ENCODE data around the gene EVPL. TPM values are rescaled to one million over a fixed set of nuclear protein-coding genes. Genes with fewer than 3 reads are reported as not detected.

Gene EVPL
- total RNA-seq, 2 donors from 2014 or later: 0.30 to 0.71 TPM

GRCh38 chr17:76007131-76007849 is 19.8 kb downstream of the EVPL start:
- Histone ChIP-seq H3K9me3 (no peaks in the 10 kb centered on the region), H3K27me3 (no peaks in the 10 kb centered on the region), H3K4me1 (no peaks in the 10 kb centered on the region), H3K4me3 (no peak overlapping the region), H3K36me3 (no peaks in the 10 kb centered on the region), H3K27ac (no peak overlapping the region)
- no peak for DNase-seq (ENCODE audit: low spot score)
- no peak for TF ChIP-seq CTCF (IDR thresholded peaks at IDR 0.05)

GRCh38 chr17:76005263-76006149 is 21.6 kb downstream of the EVPL start:
- Histone ChIP-seq H3K36me3 (no peaks in the 10 kb centered on the region), H3K9me3 (no peaks in the 10 kb centered on the region), H3K4me3 (no peak overlapping the region), H3K27ac (no peak overlapping the region), H3K27me3 (no peaks in the 10 kb centered on the region), H3K4me1 (no peaks in the 10 kb centered on the region)
- peak; percentile 54 to 84 for TF ChIP-seq CTCF (IDR thresholded peaks at IDR 0.05)
- DNase-seq (ENCODE audit: low spot score): peak; percentile 82

DNA sequence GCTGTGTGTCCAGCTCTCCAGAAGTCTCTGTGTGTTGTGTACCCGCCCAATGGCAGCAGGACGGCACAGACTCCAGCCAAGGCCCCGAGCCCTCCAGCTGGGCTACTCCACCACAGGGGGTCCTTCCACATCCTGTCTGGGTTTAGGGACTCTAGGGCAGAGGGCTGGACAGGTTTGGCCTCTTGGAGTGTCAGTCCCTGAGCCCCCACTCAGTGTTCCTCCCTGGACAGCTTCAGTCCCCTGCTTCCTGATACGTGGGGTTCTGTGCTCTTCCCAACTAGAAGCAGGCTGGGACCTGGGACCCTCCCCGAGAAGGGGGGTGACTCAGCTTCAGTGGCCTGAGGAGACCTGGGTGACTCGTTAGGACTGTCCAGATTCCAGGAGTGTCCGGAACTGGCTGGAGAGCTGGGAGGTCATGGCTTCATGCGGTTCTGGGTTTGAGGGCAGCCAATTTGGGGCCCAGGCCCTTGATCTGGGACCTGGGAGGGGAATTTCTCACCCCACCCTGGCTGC is 22.3 kb downstream of the EVPL start:
- Histone ChIP-seq H3K36me3 (no peaks in the 10 kb centered on the region), H3K4me1 (no peaks in the 10 kb centered on the region), H3K27ac (no peak overlapping the region), H3K27me3 (no peaks in the 10 kb centered on the region), H3K4me3 (no peak overlapping the region), H3K9me3 (no peaks in the 10 kb centered on the region)
- no peak for DNase-seq (ENCODE audit: low spot score)
- TF ChIP-seq CTCF (IDR thresholded peaks at IDR 0.05): no peak

DNA sequence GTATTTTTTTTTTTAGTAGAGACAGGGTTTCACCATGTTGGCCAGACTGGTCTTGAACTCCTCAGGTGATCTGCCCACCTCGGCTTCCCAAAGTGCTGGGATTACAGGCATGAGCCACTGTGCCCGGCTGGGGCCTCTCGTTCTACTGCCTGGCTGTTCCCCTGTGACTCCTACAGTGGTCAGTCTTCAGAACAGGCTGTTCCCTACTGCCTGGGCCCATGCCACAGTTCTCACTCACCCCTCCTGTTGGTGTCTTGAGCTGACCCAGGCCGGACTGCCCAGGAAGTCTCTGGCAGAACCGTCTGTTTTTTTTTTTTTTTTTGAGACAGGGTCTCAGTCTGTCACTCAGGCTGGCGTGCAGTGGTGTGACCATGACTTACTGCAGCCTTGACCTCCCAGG is 23.2 kb downstream of the EVPL start:
- H3K4me1 ChIP-seq: no peaks in the 10 kb centered on the region
- H3K27me3 ChIP-seq: no peaks in the 10 kb centered on the region
- no peak for TF ChIP-seq CTCF (IDR thresholded peaks at IDR 0.05)
- H3K27ac ChIP-seq: no peak overlapping the region
- no peak for DNase-seq (ENCODE audit: low spot score)
- no peaks in the 10 kb centered on the region for H3K9me3 ChIP-seq
- no peak overlapping the region for H3K4me3 ChIP-seq
- no peaks in the 10 kb centered on the region for H3K36me3 ChIP-seq

DNA sequence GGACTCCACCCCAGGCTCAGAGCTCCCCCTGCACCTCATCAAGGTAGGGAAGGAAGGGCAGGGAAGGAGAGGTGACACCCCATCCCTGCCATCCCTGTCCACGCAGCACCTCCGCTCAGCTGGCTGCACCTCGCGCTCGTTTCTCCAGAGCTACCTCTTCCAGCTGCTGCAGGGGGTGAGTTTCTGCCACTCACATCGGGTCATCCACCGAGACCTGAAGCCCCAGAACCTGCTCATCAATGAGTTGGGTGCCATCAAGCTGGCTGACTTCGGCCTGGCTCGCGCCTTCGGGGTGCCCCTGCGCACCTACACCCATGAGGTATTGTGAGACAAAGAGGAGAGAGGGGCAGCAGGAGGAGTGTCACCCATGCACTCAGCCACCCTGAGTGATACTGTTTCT is 25.0 kb downstream of the EVPL start:
- Histone ChIP-seq H3K4me3 (no peak overlapping the region), H3K36me3 (no peaks in the 10 kb centered on the region), H3K27me3 (no peaks in the 10 kb centered on the region), H3K4me1 (no peaks in the 10 kb centered on the region), H3K9me3 (no peaks in the 10 kb centered on the region), H3K27ac (no peak overlapping the region)
- no peak for DNase-seq (ENCODE audit: low spot score)
- TF ChIP-seq CTCF (IDR thresholded peaks at IDR 0.05): no peak
